Spleen (tissue), 11 donors: Measurements from ENCODE around the gene FKBP4. TPM values are rescaled to one million over a fixed set of nuclear protein-coding genes. Genes with fewer than 3 reads are reported as not detected.

Source experiments
- DNase-seq: peaks from one replicate; pipeline ENCODE4 v3.0.0-alpha.2; 2020
- H3K27ac ChIP-seq, 8 donors: fragments of 200-600 bp; sonication (generic) in 7 of 8; 1 replicate in 4 of 8; 2 replicates in 4 of 8; pipeline versions ENCODE4 v1.5.0 to v1.8.0; 2016 to 2021; ENCODE audit warnings: inconsistent platforms in 4 of 8, mild to moderate bottlenecking in 4 of 8, moderate library complexity in 1 of 8
- H3K27me3 ChIP-seq, 7 donors: fragments of 200-600 bp; sonication (generic) in 6 of 7; replicated peaks in 1 of 7; 1 replicate in 4 of 7; 2 replicates in 3 of 7; pipeline versions ENCODE4 v1.5.0 to v1.8.0; 2016 to 2021; ENCODE audit warnings: inconsistent platforms in 3 of 7, mild to moderate bottlenecking in 1 of 7
- H3K36me3 ChIP-seq, 6 donors: fragments of 200-600 bp; sonication (generic) in 5 of 6; 1 replicate in 4 of 6; 2 replicates in 2 of 6; pipeline versions ENCODE4 v1.5.0 to v1.8.0; 2016 to 2021; ENCODE audit warnings: inconsistent platforms in 2 of 6
- H3K4me1 ChIP-seq, 6 donors: fragments of 200-600 bp; sonication (generic) in 5 of 6; 1 replicate in 3 of 6; 2 replicates in 3 of 6; pipeline versions ENCODE4 v1.5.0 to v1.8.0; 2016 to 2021; ENCODE audit warnings: inconsistent platforms in 3 of 6
- H3K4me3 ChIP-seq, 8 donors: fragments of 200-600 bp; sonication (generic) in 7 of 8; 1 replicate in 4 of 8; 2 replicates in 4 of 8; pipeline versions ENCODE4 v1.5.0 to v1.8.0; 2016 to 2021; ENCODE audit warnings: inconsistent platforms in 4 of 8, mild to moderate bottlenecking in 4 of 8, moderate library complexity in 2 of 8
- H3K9me3 ChIP-seq, 8 donors: fragments of 200-600 bp; sonication (generic) in 7 of 8; 1 replicate in 4 of 8; 2 replicates in 4 of 8; pipeline versions ENCODE4 v1.5.0 to v1.8.0; 2016 to 2021; ENCODE audit warnings: inconsistent platforms in 4 of 8
- POLR2A ChIP-seq, 3 donors: fragments of 450-650 bp; IDR thresholded peaks; one replicate each; pipeline ENCODE4 v1.5.1; 2017; ENCODE audit warnings: antibody characterized with exemption in 3 of 3, mild to moderate bottlenecking in 1 of 3
- POLR2AphosphoS5 ChIP-seq, 3 donors: sonication (generic); formaldehyde crosslinking; IDR thresholded peaks; one replicate each; pipeline ENCODE4 v1.5.1; 2017; ENCODE audit warnings: antibody characterized with exemption in 3 of 3
- WGBS, 5 donors: extraction: QIAGEN DNeasy Blood & Tissue Kit in 3 of 5; methylation state at CpG; one replicate each; pipeline versions ENCODE4 v1.1.5 to v1.1.7; 2013 to 2018; 5-methylcytosine and 5-hydroxymethylcytosine counted together
- intact Hi-C: fragments of 100-400 bp; cut with DNase I; formaldehyde crosslinking; loops from one replicate; pipeline ENCODE4 v1.15.0; 2023; ENCODE audit warnings: low total_unique reads
- polyA plus RNA-seq, 3 donors: library from polyadenylated mRNA; stranded (reverse); fragments of 200-250 nt; gene quantifications; one replicate each; pipeline ENCODE4 v1.2.1, GENCODE V29; 2013
- total RNA-seq, 7 donors: library from RNA; depleted of rRNA in 3 of 7; stranded (reverse); fragments of >200 nt in 3 of 7; fragmentation: NEBNext Ultra II Directional in 4 of 7; extraction: Animal tissue kit (Norgen Biotek cat#: 25700) in 4 of 7; gene quantifications; one replicate each; pipeline versions ENCODE4 v1.1.0 to v1.2.1, GENCODE V29; 2016 to 2021
- TF ChIP-seq, protein P1 (sequence below), 11 experiments: fragments of 200-600 bp in 7 of 11; fragments of 450-650 bp in 4 of 11; sonication (generic) in 4 of 11; IDR thresholded peaks in 8 of 11; conservative IDR thresholded peaks in 3 of 11; 1 replicate in 7 of 11; 2 replicates in 4 of 11; pipeline versions ENCODE4 v1.4.0 to v1.8.0; 2016 to 2021; ENCODE audit warnings: antibody characterized with exemption in 11 of 11, inconsistent platforms in 4 of 11, mild to moderate bottlenecking in 1 of 11
- donor health status: healthy with polysubstance abuse.
- donor health status: DM: no; HTN: no; CAD: no; lungs with moderate emphysema.
- donor health status: DM: no; HTN: no; CAD: no.
- donor health status: Bipolar disorder and iron deficiency.
- donor health status: healthy.
- donor health status: DM: no; HTN: no; CAD: no.
- donor health status: DM: yes; HTN: yes; CAD: no.

FKBP4 gene
- total and polyA plus RNA-seq, 10 donors, result 8.3 to 65.6 (median 25.4) TPM

DNA sequence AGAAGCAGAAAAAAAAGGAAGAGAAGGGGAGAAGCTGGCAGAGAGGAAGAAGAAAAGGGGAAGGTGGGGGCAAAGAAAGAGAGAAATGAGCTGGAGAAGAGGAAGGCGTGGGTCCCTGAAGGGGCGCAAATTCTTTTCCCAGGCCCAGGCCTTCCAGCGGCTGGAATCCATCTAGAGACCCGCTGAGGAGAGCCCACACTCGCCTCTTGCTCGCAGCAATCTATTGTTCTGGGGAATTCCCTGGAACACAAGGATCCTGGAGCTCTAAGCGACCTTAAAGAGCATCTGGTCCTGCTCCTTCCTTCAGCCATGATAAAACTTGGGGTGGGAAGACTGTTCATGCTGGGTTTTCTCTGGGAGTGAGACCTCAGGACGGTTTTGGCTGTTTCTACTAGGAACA, 41.2 kb upstream of the FKBP4 start:
- Histone ChIP-seq H3K4me3 (no peak overlapping the region), H3K27me3 (peaks cover 0 to 73% (median 4%) of the 10 kb centered on the region in 7 donors), H3K27ac (no peak overlapping the region), H3K36me3 (no peaks in the 10 kb centered on the region), H3K4me1 (peaks cover 0 to 9% (median 3%) of the 10 kb centered on the region in 6 donors), H3K9me3 (no peaks in the 10 kb centered on the region)
- intact Hi-C loops, result no loop called here
- TF ChIP-seq POLR2AphosphoS5 (IDR thresholded peaks at IDR 0.05) (no peak), POLR2A (IDR thresholded peaks at IDR 0.05) (no peak)
- WGBS, 5 donors, result 42 to 53% (median 47%) methylated on average over 8 of the region's 8 CpGs
- no peak for DNase-seq

DNA sequence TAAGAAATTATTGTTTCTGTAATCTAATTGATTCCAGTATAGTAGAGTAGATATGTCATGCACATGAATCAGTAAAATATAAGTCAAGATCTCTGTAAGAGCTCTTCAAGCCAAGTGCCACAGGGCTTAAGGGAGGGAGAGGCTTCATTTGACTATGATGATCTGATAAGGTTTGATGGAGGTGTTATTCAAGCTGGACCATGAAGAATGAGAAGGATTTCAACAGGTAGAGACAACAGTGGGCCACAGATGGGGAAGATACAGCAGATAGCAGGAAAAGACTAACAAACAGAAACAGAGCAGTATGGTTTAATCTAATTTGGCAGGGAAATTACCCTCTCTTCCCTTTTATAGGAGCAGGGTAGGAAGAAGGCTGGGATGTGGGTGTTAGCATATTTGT, 40.6 kb upstream of the FKBP4 start:
- intact Hi-C loops, result no loop called here
- H3K4me1 ChIP-seq, result peaks cover 0 to 9% (median 3%) of the 10 kb centered on the region in 6 donors
- no peaks in the 10 kb centered on the region for H3K36me3 ChIP-seq
- H3K27ac ChIP-seq, result no peak overlapping the region
- no peak overlapping the region for H3K4me3 ChIP-seq
- peaks cover 0 to 73% (median 4%) of the 10 kb centered on the region in 7 donors for H3K27me3 ChIP-seq
- TF ChIP-seq POLR2A (IDR thresholded peaks at IDR 0.05) (no peak), POLR2AphosphoS5 (IDR thresholded peaks at IDR 0.05) (no peak)
- TF ChIP-seq, protein P1, sequence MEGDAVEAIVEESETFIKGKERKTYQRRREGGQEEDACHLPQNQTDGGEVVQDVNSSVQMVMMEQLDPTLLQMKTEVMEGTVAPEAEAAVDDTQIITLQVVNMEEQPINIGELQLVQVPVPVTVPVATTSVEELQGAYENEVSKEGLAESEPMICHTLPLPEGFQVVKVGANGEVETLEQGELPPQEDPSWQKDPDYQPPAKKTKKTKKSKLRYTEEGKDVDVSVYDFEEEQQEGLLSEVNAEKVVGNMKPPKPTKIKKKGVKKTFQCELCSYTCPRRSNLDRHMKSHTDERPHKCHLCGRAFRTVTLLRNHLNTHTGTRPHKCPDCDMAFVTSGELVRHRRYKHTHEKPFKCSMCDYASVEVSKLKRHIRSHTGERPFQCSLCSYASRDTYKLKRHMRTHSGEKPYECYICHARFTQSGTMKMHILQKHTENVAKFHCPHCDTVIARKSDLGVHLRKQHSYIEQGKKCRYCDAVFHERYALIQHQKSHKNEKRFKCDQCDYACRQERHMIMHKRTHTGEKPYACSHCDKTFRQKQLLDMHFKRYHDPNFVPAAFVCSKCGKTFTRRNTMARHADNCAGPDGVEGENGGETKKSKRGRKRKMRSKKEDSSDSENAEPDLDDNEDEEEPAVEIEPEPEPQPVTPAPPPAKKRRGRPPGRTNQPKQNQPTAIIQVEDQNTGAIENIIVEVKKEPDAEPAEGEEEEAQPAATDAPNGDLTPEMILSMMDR (IDR thresholded peaks at IDR 0.05 in 8 of 11, conservative IDR thresholded peaks at IDR 0.05 in 3 of 11), result no peak
- H3K9me3 ChIP-seq, result no peaks in the 10 kb centered on the region
- no peak for DNase-seq

DNA sequence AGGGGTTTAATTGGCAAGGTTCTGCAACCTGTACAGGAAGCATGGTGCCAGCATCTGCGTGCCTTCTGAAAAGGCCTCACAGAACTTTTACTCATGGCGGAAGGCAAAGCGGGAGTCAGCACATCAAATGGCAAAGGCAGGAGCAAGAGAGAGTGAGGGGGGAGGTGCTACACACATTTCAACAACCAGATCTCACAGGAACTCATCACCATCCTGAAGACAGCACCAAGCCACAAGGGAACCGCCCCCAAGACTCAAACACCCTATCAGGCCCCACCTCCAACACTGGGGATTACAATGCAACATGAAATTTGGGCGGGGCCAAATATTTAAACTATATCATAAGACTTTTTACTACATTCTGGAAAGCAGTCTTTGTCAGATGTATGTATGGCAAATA, 38.0 kb upstream of the FKBP4 start:
- Histone ChIP-seq H3K4me1 (peaks cover 0 to 9% (median 3%) of the 10 kb centered on the region in 6 donors), H3K4me3 (no peak overlapping the region), H3K36me3 (peaks cover 0 to 14% (median 0%) of the 10 kb centered on the region in 6 donors), H3K9me3 (no peaks in the 10 kb centered on the region), H3K27me3 (peaks cover 0 to 50% (median 4%) of the 10 kb centered on the region in 7 donors), H3K27ac (no peak overlapping the region)
- intact Hi-C loops, result no loop called here
- no peak for DNase-seq
- 78 to 89% (median 84%) methylated on average over 5 of the region's 5 CpGs for WGBS, 5 donors
- TF ChIP-seq, protein P1 (IDR thresholded peaks at IDR 0.05 in 8 of 11, conservative IDR thresholded peaks at IDR 0.05 in 3 of 11), result no peak
- TF ChIP-seq POLR2AphosphoS5 (IDR thresholded peaks at IDR 0.05) (no peak), POLR2A (IDR thresholded peaks at IDR 0.05) (no peak)

DNA sequence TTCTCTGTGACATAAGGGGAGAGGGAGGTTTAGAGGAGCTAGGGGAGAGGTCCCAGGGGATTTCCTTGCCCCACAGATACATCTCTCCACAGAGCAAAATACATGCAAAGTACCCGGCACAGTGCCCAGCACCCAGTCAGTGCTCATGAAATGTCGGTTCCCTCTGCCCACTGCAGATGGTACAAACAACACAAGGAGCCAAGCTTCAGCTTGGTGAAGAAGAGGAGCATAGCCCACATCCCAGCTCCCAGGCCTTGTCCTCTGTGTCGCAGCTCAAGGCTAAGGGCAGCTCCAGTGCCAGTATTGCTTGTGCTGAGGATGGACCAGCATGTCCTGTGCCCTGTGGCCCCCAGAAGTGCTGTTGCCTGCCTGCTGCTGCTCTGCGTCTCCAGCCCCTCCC, 35.0 kb upstream of the FKBP4 start:
- Histone ChIP-seq H3K27ac (no peak overlapping the region), H3K36me3 (peaks cover 0 to 18% (median 0%) of the 10 kb centered on the region in 6 donors), H3K27me3 (peaks cover 0 to 21% (median 0%) of the 10 kb centered on the region in 7 donors), H3K4me3 (no peak overlapping the region), H3K4me1 (no peaks in the 10 kb centered on the region), H3K9me3 (no peaks in the 10 kb centered on the region)
- intact Hi-C loops, result no loop called here
- WGBS, 5 donors, result 82 to 94% (median 88%) methylated on average over 4 of the region's 4 CpGs
- no peak for DNase-seq
- no peak for TF ChIP-seq POLR2AphosphoS5 (IDR thresholded peaks at IDR 0.05)
- TF ChIP-seq POLR2A (IDR thresholded peaks at IDR 0.05), result no peak
- TF ChIP-seq, protein P1 (IDR thresholded peaks at IDR 0.05 in 8 of 11, conservative IDR thresholded peaks at IDR 0.05 in 3 of 11), result no peak

DNA sequence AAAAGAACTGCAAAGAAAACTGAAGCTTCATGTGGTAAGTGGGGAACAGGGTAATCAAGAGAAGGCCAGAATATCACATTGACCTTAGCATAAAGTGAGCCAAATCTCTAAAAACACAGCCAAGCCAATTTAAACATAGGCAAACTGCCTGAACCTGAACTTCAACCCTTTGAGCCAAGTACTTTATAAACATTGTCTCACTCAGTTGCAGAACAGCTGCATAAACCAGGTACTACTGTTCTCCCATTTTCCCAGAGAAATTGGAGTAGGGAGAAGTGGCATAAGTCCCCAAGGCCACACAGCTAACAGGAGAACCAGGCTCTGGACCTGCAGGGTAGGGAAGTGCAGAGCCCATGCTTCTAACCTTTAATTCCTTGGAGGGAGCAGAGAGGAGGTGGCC, 30.4 kb upstream of the FKBP4 start:
- intact Hi-C loops, result no loop called here
- no peak for DNase-seq
- Histone ChIP-seq H3K27me3 (no peaks in the 10 kb centered on the region), H3K4me3 (no peak overlapping the region), H3K36me3 (peaks cover 0 to 18% (median 0%) of the 10 kb centered on the region in 6 donors), H3K27ac (no peak overlapping the region), H3K4me1 (no peaks in the 10 kb centered on the region), H3K9me3 (no peaks in the 10 kb centered on the region)
- no peak for TF ChIP-seq POLR2AphosphoS5 (IDR thresholded peaks at IDR 0.05)
- TF ChIP-seq, protein P1 (IDR thresholded peaks at IDR 0.05 in 8 of 11, conservative IDR thresholded peaks at IDR 0.05 in 3 of 11), result no peak
- no peak for TF ChIP-seq POLR2A (IDR thresholded peaks at IDR 0.05)
